GM18858 (cell line): ENCODE measurements around the gene LRP8.
"Not testable (repeated sequence)": the region's sequence is repeated elsewhere in the genome, so short reads cannot be mapped to it uniquely, and the experiment has no call there.

Experiments
- ATAC-seq: cut with Tn5 transposase; IDR thresholded peaks from one replicate; pipeline ENCODE4 v1.9.1; 2021; ENCODE audit not compliant: unreplicated experiment

The LRP8 gene

DNA sequence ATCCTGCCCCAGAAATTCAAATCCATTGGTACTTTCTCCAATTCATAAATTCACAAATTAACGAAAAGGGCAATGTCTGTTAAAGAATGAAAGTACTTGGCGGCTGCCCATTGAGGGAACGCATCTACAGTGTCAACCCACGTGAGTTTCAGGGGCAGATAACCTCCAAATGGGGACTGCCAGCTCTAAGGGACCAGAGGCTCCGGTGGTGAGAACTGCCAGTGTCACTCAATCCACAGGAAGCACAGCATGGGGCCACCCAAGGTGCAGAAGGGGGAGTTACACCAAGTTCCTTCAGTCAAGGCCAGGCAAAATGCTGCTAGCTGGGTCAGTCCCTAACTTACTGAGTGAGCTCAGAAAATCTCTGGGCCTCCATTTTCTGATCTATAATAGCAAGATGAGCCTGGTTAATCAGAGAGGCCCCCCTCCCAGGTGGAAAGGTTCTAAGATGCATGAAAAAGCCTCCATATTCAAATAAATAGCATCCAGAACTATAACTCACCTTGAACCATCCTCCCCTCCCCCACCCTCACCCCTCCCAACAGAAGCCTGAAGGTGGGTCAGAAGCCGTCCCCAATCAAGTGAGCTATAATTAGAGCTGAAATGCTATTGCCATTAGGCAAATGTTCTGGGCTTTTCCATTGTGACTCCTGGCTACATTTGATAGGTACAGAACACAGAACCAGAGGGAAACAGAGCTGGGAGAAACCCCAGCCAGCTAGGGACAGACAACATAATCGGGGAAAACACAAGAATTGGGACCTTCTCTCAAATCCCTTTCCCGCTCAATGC is 41.7 kb downstream of the LRP8 start:
- ATAC-seq = no peak

DNA sequence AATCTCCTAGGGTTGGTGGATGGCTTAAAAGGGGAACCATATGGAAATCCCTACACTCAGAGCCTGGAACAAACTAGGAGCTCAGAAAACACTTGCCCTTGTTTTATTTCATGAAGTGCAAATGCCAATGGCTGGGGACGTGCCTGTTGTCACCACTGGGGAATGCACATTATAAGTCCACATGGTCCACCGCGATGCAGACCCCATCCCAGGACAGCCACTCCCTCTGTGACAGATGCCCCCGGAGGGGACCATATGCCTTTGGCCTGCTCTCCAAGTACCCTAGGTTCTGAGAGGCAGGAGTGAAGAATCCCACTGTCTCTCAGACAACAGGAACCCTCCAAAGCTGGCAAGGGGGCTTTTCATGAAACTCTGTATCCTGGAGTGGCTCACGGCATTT is 42.3 kb downstream of the LRP8 start:
- no peak for ATAC-seq

DNA sequence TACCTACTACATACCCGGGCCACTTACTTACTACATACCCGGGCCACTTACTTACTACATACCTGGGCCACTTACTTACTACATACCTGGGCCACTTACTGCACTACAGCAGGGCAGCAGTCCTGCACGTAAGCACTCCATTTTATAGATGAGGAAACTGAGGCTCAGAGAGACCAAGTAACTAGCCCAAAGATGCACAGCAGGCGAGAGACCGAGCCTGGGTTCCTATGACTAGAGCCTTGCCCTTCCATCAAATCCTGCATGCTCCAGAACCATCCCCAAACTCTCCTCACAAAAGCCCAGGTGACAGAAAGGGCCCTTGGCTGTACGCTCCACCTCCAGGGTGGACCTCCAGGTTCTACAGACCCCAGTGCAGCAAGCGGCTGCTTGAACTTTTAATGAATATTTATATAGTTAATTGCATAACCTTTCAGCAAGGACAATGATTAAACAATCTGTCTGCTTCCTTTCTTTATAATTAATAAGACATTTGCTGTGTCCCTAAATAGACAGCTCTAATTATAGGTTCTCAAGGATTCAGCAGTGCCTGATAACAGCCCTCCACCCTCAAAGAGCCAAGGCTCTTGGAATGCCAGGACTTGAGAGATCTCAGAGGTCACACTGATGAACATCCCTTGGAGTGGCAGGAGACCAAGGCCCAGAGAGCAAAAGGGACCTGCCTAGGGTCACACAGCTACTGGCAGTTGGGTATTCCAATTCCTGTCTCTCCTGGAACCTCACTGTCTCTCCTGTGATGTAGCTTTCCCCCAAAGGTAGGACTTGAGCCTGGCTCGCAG is 43.4 kb downstream of the LRP8 start:
- ATAC-seq = no peak

DNA sequence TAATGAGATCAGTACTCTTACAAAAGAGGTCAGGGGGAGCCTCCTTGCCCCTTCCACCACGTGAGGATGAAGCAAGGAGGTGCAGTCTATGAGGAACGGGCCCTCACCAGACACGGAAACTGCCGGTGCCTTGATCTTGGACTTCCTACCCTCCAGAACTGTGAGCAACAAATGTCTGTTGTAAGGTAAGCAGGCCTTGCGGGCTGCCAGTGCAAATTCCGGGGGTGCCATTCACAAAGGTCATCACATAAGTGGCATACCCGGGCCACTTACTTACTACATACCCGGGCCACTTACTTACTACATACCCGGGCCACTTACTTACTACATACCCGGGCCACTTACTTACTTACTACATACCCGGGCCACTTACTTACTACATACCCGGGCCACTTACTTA is 44.7 kb downstream of the LRP8 start:
- not testable (repeated sequence) for ATAC-seq

DNA sequence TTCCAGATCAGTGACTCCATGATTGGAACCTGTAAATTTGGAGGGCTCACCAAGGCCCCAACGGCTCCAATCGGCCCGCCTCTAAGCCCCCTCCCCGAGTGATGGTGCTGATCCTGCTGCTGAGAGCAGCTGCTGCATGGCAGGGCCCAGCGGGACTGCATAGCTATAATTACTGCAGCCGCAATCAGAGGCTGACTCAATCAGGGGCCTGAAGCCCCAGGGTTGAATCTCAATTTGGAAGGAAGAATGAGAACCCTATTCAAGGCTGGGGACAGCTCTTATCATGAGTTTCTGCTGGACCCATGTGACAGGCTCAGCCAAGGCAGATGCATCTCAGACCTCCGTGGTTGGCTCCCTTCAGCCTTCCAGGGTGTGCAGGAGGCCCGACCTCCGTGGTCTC is 46.7 kb downstream of the LRP8 start:
- ATAC-seq = no peak

DNA sequence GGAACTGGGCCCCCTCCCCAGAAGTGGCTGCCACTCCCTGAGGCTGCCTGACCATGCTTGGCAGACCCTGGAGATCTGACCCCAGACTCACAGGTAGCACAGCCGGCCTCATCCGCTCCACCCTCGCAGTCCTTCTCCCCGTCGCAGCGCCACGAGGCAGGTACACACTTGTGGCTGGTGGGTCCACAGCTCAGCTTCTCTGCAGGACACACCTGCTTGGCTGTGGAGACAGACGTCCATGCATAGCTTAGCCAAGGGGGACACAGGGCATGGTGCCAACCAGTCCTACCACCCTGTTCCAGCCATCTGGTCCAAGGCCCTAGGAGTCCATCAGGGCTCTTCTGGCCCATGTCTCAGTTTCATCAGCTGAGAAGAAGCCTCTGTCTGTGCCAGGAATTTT is 47.4 kb downstream of the LRP8 start:
- ATAC-seq = no peak

DNA sequence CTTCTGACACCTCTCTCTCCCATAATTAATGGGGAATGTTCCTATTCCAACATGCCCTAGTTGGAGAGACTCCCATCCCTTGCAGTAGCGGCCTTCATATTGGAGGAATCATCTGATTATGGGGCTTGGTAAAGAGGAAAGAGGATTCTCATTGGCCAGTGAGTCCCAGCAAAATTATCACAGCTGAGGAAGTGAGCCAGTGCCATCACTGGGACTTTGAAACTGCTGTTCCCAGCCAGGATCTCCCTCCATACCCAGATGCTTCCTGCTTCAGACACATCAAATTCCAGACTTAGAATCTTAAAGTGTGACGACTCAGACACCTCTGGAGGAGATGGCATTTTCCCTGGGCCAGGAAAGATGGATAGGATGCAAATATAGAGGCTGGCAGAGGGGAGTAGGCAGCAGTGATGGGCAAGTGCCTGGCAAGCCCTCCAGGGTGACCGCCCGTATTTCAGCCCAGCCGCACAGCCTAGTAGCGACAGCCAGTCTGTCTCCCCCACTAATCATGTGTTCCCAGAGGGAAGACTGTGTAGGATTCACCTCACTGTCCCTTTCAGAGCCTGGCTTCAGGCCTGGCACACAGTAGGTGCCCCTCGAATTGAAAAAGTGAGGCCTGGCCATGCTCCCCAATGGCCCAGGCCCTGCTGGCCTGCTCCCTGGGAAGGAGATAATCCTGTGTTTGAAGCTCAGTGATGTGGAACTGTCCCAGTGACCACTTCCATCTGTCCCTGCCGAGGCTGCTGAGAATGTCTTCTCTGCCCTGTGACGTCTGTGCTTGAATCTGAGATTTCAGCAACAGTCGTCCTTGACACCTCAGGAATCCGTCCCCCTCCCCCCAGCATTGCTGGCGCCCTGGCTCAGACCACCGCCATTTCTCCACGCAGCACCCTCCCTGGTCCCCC is 48.3 kb downstream of the LRP8 start:
- no peak for ATAC-seq

DNA sequence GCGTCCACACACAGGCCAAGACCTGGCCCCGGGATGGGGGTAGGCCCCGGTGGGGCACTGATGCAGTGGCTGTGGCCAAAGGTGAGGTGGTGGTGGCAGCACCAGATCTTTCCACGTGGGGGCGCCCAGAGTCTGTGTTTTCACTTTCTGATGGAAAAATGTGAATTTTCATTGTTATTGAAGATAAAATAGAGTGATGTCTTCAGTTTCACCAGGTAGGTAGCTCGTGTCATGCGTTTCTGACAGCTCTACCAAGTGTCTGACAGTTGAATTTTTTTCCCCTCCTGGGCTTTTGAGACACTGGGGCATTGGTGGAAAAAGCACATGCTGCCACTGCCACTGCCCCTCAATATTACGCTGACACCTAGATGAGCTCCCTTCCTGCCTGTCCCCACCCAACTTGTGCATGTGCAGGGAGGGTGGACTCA is 49.6 kb downstream of the LRP8 start:
- no peak for ATAC-seq

DNA sequence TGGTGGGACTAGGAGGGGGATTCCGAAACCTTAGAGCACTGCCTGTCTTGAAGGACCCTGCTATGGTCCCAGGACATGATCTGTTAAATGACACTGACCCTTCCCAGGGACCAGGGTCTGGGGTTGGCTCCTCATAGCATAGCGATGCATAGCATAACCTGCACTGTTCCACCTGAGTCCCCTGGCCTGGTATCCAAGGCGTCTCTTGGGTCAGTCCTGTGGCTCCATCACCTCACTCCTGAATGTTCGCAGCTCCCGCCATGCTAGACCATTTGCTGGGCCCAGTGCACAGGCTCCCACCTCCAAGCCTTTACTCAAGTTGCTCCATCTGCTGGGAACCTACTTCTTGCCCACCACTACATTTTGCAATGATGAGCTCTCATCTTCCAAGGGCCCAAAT is 50.5 kb downstream of the LRP8 start:
- no peak for ATAC-seq

GRCh38 chr1:53276902-53277281 is 51.0 kb downstream of the LRP8 start:
- no peak for ATAC-seq

- ATAC-seq = no peak
Measured at GRCh38 chr1:53276153-53276901, 51.5 kb downstream of the LRP8 start.

DNA sequence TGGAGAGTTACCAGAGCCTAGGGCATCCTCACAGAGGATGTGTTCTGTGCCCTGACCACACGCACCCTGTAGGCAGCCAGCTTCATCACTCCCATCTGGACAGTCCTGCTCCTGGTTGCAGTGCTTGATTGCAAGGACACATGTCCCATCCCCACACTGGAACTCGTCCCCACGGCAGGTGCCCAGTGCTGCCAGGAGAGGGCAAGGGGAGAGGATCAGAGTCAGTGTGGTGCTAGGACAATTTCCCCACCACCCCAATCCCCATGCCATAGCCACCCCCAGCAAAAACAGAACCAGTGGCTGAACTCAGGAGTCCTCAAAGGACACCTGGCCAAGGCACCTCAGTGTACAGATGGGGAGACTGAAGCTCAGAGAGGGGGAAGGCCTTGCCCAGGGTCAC is 52.3 kb downstream of the LRP8 start:
- ATAC-seq = no peak

- ATAC-seq = no peak
Measured at GRCh38 chr1:53274541-53275185, 53.2 kb downstream of the LRP8 start.

DNA sequence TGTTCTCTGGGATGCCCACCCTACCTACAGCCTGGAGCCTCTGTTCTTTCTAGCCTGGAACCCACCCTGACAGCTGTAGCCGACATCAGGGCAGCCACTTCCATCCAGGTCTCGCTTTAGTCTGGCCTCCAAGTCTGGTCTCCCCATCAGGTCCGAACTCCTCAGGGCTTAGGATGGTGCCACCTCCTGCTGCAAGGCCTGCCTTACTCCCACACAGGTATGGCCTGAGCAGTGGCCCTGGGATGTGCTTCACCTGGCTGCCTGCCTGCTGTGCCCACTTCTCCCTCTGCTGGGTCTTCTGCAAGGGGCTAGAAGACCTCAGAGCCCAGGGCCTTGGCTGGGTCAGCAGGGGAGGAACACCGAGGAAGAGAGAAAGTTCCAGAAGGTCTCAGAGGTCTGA is 53.8 kb downstream of the LRP8 start:
- ATAC-seq = no peak

DNA sequence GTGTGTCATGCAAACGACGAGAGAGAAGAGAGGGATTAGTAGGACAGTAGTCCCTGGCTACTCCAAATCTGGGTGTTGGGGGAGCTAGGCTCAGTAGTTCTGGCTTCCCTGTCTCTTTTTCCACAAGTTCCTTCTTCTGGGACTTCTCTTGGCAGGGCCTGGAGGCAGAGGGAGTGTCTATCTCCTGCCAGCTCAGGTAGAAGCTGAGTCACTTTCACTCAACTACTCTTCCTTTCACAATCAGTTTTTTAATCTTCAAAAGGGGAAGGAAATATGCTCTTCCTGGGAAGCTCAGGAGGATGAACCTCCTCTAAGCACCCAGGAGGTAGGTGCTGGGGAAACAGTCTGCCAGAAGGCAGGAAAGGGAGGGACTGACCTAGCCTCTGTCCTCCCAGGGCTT is 54.3 kb downstream of the LRP8 start:
- ATAC-seq = no peak

- no peak for ATAC-seq
Measured at GRCh38 chr1:53272349-53272748, 55.5 kb downstream of the LRP8 start.

GRCh38 chr1:53271446-53272090 is 56.3 kb downstream of the LRP8 start:
- ATAC-seq = no peak

DNA sequence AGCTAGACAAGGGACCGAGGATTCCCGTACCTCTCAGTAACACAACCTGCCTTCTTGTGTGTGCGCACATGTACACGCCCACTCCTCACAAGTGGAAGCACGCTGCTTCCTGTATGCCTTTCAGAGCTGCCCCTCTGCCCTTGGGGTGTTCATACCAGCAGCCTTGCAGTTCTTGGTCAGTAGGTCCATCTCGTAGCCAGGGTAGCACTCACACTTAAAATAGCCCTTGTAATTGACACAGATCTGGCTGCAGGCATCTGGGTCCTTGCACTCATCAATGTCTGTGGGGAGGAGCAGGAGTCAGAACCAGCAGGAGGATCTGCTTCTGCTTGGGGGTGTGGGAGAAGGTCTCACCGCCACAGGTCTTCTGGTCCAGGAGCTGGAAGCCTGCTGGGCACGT is 57.0 kb downstream of the LRP8 start:
- no peak for ATAC-seq

DNA sequence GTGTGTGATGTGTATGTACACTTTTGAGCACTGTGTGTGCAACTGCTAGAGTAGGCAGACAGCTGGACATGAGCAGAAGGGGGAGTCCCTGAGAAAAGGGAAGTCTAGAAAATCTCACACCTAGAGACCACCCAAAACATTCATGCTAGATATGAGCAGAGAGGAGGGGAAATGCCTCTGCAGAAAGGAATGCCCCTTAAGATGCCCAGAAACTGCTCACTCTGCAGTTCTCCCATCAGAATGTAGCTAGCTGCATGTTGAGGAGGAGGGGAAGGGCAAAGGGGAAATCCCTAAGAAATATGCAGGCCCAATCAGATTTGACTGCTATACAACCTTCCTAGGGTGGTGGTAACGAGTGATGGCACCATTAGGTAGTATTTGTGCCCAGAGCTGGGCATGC is 57.8 kb downstream of the LRP8 start:
- no peak for ATAC-seq

DNA sequence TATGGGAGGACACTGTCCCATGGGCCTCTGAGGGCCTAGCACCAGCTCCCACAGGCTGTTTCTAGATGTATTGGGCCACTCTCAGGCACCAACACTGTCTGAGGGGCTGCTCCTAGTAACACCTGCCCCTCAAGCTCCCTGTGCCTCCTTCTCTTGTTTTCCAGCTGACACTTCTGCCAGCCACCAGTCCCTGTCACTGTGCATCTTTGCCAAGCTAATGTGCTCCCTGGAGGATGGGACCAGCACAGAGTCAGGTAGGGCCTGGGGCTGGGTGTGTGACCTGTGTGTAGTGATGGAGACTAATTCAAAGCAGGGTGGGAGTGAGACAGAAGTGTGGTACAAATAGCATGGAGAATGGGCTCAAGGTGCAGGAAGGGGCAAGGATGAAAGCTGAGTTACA is 60.1 kb downstream of the LRP8 start:
- no peak for ATAC-seq
